Measurements from ENCODE around the gene FOXP1.

DNA sequence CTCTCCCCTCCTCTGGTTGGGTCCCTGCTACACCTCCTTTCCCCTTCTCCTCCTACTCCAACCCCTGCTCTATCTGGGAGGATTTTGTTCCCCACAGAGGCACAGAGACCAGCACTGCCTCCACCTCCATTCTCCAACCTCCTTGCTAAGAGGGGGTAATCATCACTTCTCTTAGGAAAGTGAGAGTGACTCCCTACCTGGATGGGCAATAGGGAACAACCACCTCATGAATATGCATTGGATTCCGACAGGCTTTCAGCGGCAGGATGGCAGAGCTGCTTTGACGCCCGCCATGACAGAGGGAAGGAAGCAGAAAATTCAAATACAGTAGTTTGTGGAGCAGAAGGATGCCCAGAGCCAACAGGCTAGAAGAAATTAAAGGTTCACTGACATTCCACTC, 656.3 kb downstream of the FOXP1 start:
- TF ChIP-seq, protein P1, sequence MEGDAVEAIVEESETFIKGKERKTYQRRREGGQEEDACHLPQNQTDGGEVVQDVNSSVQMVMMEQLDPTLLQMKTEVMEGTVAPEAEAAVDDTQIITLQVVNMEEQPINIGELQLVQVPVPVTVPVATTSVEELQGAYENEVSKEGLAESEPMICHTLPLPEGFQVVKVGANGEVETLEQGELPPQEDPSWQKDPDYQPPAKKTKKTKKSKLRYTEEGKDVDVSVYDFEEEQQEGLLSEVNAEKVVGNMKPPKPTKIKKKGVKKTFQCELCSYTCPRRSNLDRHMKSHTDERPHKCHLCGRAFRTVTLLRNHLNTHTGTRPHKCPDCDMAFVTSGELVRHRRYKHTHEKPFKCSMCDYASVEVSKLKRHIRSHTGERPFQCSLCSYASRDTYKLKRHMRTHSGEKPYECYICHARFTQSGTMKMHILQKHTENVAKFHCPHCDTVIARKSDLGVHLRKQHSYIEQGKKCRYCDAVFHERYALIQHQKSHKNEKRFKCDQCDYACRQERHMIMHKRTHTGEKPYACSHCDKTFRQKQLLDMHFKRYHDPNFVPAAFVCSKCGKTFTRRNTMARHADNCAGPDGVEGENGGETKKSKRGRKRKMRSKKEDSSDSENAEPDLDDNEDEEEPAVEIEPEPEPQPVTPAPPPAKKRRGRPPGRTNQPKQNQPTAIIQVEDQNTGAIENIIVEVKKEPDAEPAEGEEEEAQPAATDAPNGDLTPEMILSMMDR (IDR thresholded peaks at IDR 0.05), result no peak
- no peak for TF ChIP-seq POLR2A (IDR thresholded peaks at IDR 0.05)

Data from uterus (tissue), 2 donors.